LNCaP clone FGC (cell line): ENCODE results near the gene FRMD4A.

Source experiments
- DNase-seq: peaks from one replicate; pipeline ENCODE4 v3.0.0-alpha.2; 2011; ENCODE audit warnings: low read depth
- H3K4me3 ChIP-seq: 2 replicates; pipeline ENCODE4 v1.5.1; 2011; ENCODE audit warnings: mild to moderate bottlenecking, low read depth, low read length, control low read depth
- CTCF ChIP-seq: IDR thresholded peaks from 2 replicates; pipeline ENCODE4 v1.5.1; 2012; ENCODE audit warnings: mild to moderate bottlenecking; ENCODE audit not compliant: control insufficient read depth, insufficient read depth; ENCODE audit errors: extremely low read depth

FRMD4A gene

GRCh38 chr10:14184841-14185315, 145.8 kb downstream of the FRMD4A start:
- no peak for DNase-seq
- H3K4me3 ChIP-seq, result no peak overlapping the region
- no peak for TF ChIP-seq CTCF

- DNase-seq, result no peak
- no peak for TF ChIP-seq CTCF
- no peak overlapping the region for H3K4me3 ChIP-seq
These were observed 147.9 kb downstream of the FRMD4A start for GRCh38 chr10:14182781-14183180.

GRCh38 chr10:14181567-14181936, 149.2 kb downstream of the FRMD4A start:
- DNase-seq, result no peak
- no peak overlapping the region for H3K4me3 ChIP-seq
- no peak for TF ChIP-seq CTCF

- TF ChIP-seq CTCF, result no peak
- no peak for DNase-seq
These were observed 149.7 kb downstream of the FRMD4A start for GRCh38 chr10:14180911-14181566.

GRCh38 chr10:14179251-14179650, 151.5 kb downstream of the FRMD4A start:
- no peak for DNase-seq
- H3K4me3 ChIP-seq, result no peak overlapping the region
- no peak for TF ChIP-seq CTCF

More at GRCh38 chr10:14180911-14181566, 149.7 kb downstream of the FRMD4A start:
- no peak overlapping the region for H3K4me3 ChIP-seq

GRCh38 chr10:14173706-14174594, 156.8 kb downstream of the FRMD4A start:
- no peak for DNase-seq
- TF ChIP-seq CTCF, result no peak
- peak overlapping the region; percentile 29 for H3K4me3 ChIP-seq
